Neuron (in vitro differentiated cells): ENCODE results near the gene SCT.

ENCODE experiments used
- H2AFZ ChIP-seq: one replicate; pipeline ENCODE4 v1.6.1; 2013; ENCODE audit warnings: low read depth, mild to moderate bottlenecking, inconsistent platforms, low read length, moderate library complexity
- H3K27me3 ChIP-seq: one replicate; pipeline ENCODE4 v1.6.1; 2013; ENCODE audit warnings: low read length; ENCODE audit not compliant: insufficient read depth
- H3K36me3 ChIP-seq: one replicate; pipeline ENCODE4 v1.6.1; 2013; ENCODE audit warnings: low read length; ENCODE audit not compliant: insufficient read depth
- H3K4me1 ChIP-seq: one replicate; pipeline ENCODE4 v1.6.1; 2013; ENCODE audit warnings: low read length; ENCODE audit not compliant: insufficient read depth
- H3K4me3 ChIP-seq: 2 replicates; pipeline ENCODE4 v1.5.1; 2013; ENCODE audit warnings: mild to moderate bottlenecking, low read length, moderate library complexity
- H3K9me3 ChIP-seq: one replicate; pipeline ENCODE4 v1.6.1; 2013; ENCODE audit warnings: low read length

The SCT gene

GRCh38 chr11:626475-627307 is at the start of gene SCT:
Gene SCT (minus strand): TSS chr11:627181. CDS start chr11:627143, 38 bp downstream.
- Histone ChIP-seq H3K4me1 (no peaks in the 10 kb centered on the region), H2AFZ (no peak within 1 kb of the TSS), H3K9me3 (no peaks in the 10 kb centered on the region), H3K4me3 (no peak within 1 kb of the TSS), H3K27me3 (no peaks in the 10 kb centered on the region), H3K36me3 (no peaks in the 10 kb centered on the region)

- Histone ChIP-seq H3K36me3 (peaks cover 50% of the 10 kb centered on the region), H3K4me3 (no peak overlapping the region), H3K4me1 (no peaks in the 10 kb centered on the region)
Measured at GRCh38 chr11:674406-674805, 47.4 kb upstream of the SCT start.

GRCh38 chr11:673866-674265 is 46.9 kb upstream of the SCT start:
- H3K36me3 ChIP-seq = peaks cover 50% of the 10 kb centered on the region
- H3K9me3 ChIP-seq = no peaks in the 10 kb centered on the region
- no peaks in the 10 kb centered on the region for H3K4me1 ChIP-seq
- H3K27me3 ChIP-seq = no peaks in the 10 kb centered on the region
- no peak overlapping the region for H3K4me3 ChIP-seq
- no peak overlapping the region for H2AFZ ChIP-seq

More at GRCh38 chr11:674406-674805, 47.4 kb upstream of the SCT start:
- Histone ChIP-seq H3K27me3 (no peaks in the 10 kb centered on the region), H3K9me3 (no peaks in the 10 kb centered on the region), H2AFZ (no peak overlapping the region)

GRCh38 chr11:665704-666281 is 38.8 kb upstream of the SCT start:
- no peak overlapping the region for H2AFZ ChIP-seq
- no peaks in the 10 kb centered on the region for H3K4me1 ChIP-seq
- H3K36me3 ChIP-seq = peaks cover 25% of the 10 kb centered on the region
- H3K4me3 ChIP-seq = no peak overlapping the region
- H3K27me3 ChIP-seq = no peaks in the 10 kb centered on the region
- peaks cover 9% of the 10 kb centered on the region for H3K9me3 ChIP-seq

- Histone ChIP-seq H2AFZ (no peak overlapping the region), H3K4me1 (no peaks in the 10 kb centered on the region), H3K4me3 (no peak overlapping the region), H3K36me3 (peaks cover 31% of the 10 kb centered on the region), H3K27me3 (no peaks in the 10 kb centered on the region), H3K9me3 (peaks cover 9% of the 10 kb centered on the region)
Measured at GRCh38 chr11:665062-665703, 38.2 kb upstream of the SCT start.

- peaks cover 40% of the 10 kb centered on the region for H3K36me3 ChIP-seq
- H3K4me1 ChIP-seq = no peaks in the 10 kb centered on the region
- H3K27me3 ChIP-seq = no peaks in the 10 kb centered on the region
- no peak overlapping the region for H3K4me3 ChIP-seq
- H3K9me3 ChIP-seq = peaks cover 9% of the 10 kb centered on the region
- no peak overlapping the region for H2AFZ ChIP-seq
Measured at GRCh38 chr11:662689-663274, 35.8 kb upstream of the SCT start.

GRCh38 chr11:660681-661444 is 33.9 kb upstream of the SCT start:
- Histone ChIP-seq H3K27me3 (no peaks in the 10 kb centered on the region), H3K4me3 (no peak overlapping the region), H3K36me3 (peaks cover 35% of the 10 kb centered on the region), H3K9me3 (peaks cover 4% of the 10 kb centered on the region), H3K4me1 (no peaks in the 10 kb centered on the region), H2AFZ (no peak overlapping the region)

- H2AFZ ChIP-seq = no peak overlapping the region
- H3K4me1 ChIP-seq = no peaks in the 10 kb centered on the region
- no peaks in the 10 kb centered on the region for H3K9me3 ChIP-seq
- no peak overlapping the region for H3K4me3 ChIP-seq
- H3K36me3 ChIP-seq = peaks cover 29% of the 10 kb centered on the region
- no peaks in the 10 kb centered on the region for H3K27me3 ChIP-seq
Measured at GRCh38 chr11:660281-660680, 33.3 kb upstream of the SCT start.

- Histone ChIP-seq H3K36me3 (peaks cover 26% of the 10 kb centered on the region), H3K27me3 (no peaks in the 10 kb centered on the region), H3K4me3 (no peak overlapping the region), H3K4me1 (no peaks in the 10 kb centered on the region), H2AFZ (no peak overlapping the region), H3K9me3 (no peaks in the 10 kb centered on the region)
Measured at GRCh38 chr11:659532-660085, 32.6 kb upstream of the SCT start.

- no peak overlapping the region for H3K4me3 ChIP-seq
- H3K36me3 ChIP-seq = peaks cover 33% of the 10 kb centered on the region
- no peaks in the 10 kb centered on the region for H3K9me3 ChIP-seq
- H3K4me1 ChIP-seq = no peaks in the 10 kb centered on the region
- no peak overlapping the region for H2AFZ ChIP-seq
- H3K27me3 ChIP-seq = no peaks in the 10 kb centered on the region
Measured at GRCh38 chr11:657691-658126, 30.7 kb upstream of the SCT start.

- Histone ChIP-seq H3K27me3 (no peaks in the 10 kb centered on the region), H3K36me3 (peaks cover 34% of the 10 kb centered on the region), H3K9me3 (no peaks in the 10 kb centered on the region), H3K4me3 (no peak overlapping the region), H2AFZ (no peak overlapping the region), H3K4me1 (no peaks in the 10 kb centered on the region)
Measured at GRCh38 chr11:656866-657265, 29.9 kb upstream of the SCT start.

GRCh38 chr11:656426-656825 is 29.4 kb upstream of the SCT start:
- H3K4me3 ChIP-seq = no peak overlapping the region
- no peaks in the 10 kb centered on the region for H3K4me1 ChIP-seq
- H3K9me3 ChIP-seq = no peaks in the 10 kb centered on the region
- H3K36me3 ChIP-seq = peaks cover 35% of the 10 kb centered on the region
- no peak overlapping the region for H2AFZ ChIP-seq
- H3K27me3 ChIP-seq = no peaks in the 10 kb centered on the region
